ES-I3 (cell line): ENCODE measurements around the gene EBLN1.

ENCODE experiments used
- H3K36me3 ChIP-seq: 2 replicates; pipeline ENCODE4 v1.6.1; 2013; ENCODE audit warnings: mild to moderate bottlenecking, low read length, control low read depth, moderate library complexity; ENCODE audit not compliant: insufficient read depth
- H3K4me1 ChIP-seq: 2 replicates; pipeline ENCODE4 v1.6.1; 2013; ENCODE audit warnings: mild to moderate bottlenecking, control low read depth, low read length; ENCODE audit not compliant: insufficient read depth
- H3K9ac ChIP-seq: 2 replicates; pipeline ENCODE4 v1.6.1; 2013; ENCODE audit warnings: low read depth, mild to moderate bottlenecking, low read length, moderate library complexity
- H3K9me3 ChIP-seq: 2 replicates; pipeline ENCODE4 v1.6.1; 2013; ENCODE audit warnings: mild to moderate bottlenecking, low read length, moderate library complexity; ENCODE audit not compliant: control insufficient read depth, insufficient read depth

The EBLN1 gene

DNA sequence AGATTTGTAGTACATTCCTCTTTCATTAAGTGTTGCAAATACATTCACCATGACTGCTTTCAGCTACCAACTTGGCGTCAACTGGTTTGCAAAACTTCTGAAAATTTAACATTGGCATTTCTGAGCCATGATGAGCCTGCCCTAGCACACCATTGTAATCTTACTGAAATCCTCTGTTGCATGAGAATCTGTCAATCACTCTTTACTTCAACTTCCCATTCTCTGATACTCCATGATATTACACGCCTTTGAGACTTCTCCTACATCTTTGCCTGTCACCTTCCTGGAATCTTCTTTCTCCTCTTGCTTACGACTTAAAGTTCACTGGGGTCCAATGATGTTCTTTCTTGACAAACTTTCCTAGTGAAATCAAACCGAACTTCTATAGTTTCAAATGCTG, 32.2 kb downstream of the EBLN1 start:
- H3K9me3 ChIP-seq, result no peaks in the 10 kb centered on the region
- no peak overlapping the region for H3K9ac ChIP-seq
- H3K36me3 ChIP-seq, result no peaks in the 10 kb centered on the region
- no peaks in the 10 kb centered on the region for H3K4me1 ChIP-seq

DNA sequence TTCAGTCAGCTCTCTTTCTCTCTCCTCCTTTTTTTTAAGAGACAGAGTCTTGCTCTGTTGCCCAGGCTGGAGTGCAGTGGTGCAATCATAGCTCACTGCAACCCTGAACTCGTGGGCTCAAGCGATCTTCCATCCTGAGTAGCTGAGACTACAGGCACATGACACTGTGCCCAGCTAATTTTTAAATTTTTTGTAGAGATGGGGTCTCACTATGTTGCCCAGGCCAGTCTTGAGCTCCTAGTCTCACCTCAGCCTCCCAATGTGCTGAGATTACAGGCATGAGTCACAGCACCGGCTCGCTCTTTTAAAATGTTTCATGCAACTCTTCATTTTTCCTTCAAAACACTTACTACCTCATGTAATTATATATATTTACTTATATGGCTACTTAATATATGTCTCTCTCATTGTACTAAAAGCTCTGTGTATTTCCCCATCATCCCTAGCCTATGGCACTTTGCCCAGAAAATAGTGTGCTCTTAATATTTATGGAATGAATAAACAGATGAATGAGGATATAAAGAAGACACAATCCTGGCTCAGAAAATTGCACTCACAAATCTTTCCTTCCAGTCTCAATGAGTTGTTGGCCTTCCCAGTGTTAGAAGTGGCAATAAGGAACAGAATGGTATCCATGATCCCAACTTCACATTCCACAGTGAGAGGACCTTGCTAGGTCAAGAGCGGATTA, 33.9 kb downstream of the EBLN1 start:
- Histone ChIP-seq H3K9ac (no peak overlapping the region), H3K36me3 (no peaks in the 10 kb centered on the region), H3K9me3 (no peaks in the 10 kb centered on the region), H3K4me1 (no peaks in the 10 kb centered on the region)

DNA sequence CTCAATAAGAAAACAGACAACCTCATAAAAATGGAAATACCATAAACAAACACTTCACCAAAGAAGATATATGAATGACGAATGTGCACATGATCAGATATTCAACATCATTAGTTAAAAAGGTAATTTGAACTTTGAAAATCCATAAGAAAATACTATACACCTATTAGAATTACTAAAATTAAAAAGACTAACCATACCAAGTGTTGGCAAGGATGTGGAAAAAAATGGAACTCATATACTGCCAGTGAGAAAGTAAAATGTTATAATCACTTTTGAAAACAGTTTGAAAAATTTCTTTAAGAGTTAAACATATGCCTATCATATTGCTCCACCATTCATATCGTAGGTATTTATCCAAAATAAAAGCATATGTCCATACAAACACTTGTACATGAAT, 37.1 kb downstream of the EBLN1 start:
- H3K9me3 ChIP-seq, result no peaks in the 10 kb centered on the region
- no peak overlapping the region for H3K9ac ChIP-seq
- no peaks in the 10 kb centered on the region for H3K4me1 ChIP-seq
- H3K36me3 ChIP-seq, result no peaks in the 10 kb centered on the region

DNA sequence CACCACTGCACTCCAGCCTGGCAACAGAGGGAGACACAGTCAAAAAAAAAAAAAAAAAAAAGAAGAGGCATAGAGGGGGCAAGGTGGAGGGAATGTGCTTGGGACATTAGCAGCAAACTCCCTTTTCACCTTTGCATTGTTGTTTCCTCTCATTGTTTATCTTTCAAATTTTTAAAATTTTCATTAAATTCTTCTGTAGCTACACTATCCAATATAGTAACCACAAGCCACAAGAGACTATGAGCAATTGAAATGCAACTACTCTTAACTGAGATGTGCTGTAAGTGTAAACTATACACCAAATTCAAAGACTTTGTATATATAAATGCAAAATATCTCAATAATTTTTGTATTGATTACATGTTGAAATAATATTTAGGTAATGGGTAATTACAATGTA, 43.4 kb downstream of the EBLN1 start:
- no peaks in the 10 kb centered on the region for H3K36me3 ChIP-seq
- H3K4me1 ChIP-seq, result no peaks in the 10 kb centered on the region
- no peak overlapping the region for H3K9ac ChIP-seq
- no peaks in the 10 kb centered on the region for H3K9me3 ChIP-seq

DNA sequence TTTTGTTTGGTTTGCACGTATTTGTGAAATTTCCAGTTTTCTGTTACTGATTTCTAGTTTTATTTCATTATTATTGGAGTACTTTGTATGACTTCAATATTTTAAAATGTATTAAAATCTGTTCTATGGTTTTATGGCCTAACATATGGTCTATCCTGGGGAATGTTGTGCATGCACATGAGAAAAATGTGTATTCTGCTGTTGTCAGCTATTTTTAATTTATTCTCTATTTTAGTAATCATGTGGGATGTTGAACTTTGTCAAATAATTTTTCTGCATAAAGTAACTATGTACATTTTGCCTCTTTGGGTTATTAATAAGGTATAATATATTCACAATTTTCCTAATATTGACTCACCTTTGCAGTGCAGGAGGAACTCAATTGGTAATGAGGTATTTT, 46.7 kb downstream of the EBLN1 start:
- Histone ChIP-seq H3K36me3 (no peaks in the 10 kb centered on the region), H3K4me1 (no peaks in the 10 kb centered on the region), H3K9me3 (no peaks in the 10 kb centered on the region), H3K9ac (no peak overlapping the region)

DNA sequence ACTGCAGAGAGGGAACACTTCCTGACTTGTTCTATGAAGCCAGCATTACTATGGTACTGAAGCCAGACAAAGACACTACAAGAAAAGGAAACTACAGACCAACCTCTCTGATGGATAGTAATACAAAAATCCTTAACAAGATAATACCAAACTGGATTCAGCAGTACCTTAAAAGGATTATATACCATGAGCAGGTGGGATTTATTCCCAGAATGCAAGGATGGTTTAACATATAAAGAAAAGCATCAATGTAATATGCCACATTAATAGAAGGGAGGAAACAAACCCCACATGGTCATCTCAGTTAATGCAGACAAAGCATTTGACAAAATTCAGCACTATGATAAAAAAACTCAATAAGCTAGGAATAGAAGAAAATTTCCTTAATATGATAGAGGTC, 47.2 kb downstream of the EBLN1 start:
- Histone ChIP-seq H3K9me3 (no peaks in the 10 kb centered on the region), H3K4me1 (no peaks in the 10 kb centered on the region), H3K9ac (no peak overlapping the region), H3K36me3 (no peaks in the 10 kb centered on the region)

DNA sequence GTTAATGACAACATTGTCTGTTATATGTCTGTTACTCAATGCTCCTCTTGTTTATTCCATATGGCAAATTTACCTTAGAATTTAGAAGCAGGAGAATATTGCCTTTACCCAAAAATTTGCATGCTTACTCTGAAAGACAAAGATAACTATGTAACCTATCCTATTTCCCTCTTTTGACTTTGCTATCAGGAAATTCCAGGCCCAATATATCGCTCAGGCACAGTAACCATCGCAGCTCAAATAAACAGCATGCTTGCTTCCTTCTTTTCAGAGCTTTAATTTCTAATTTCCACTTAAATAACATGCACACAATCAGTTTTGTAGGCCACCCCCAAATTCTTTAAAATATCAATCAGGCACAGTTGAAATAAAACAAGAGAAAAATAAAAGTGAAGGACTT, 57.8 kb downstream of the EBLN1 start:
- H3K9me3 ChIP-seq, result no peaks in the 10 kb centered on the region; the same call in 1 of the 2 replicates
- H3K36me3 ChIP-seq, result no peaks in the 10 kb centered on the region
- H3K4me1 ChIP-seq, result peaks cover 4% of the 10 kb centered on the region; the same call in 1 of the 2 replicates
- no peak overlapping the region for H3K9ac ChIP-seq

DNA sequence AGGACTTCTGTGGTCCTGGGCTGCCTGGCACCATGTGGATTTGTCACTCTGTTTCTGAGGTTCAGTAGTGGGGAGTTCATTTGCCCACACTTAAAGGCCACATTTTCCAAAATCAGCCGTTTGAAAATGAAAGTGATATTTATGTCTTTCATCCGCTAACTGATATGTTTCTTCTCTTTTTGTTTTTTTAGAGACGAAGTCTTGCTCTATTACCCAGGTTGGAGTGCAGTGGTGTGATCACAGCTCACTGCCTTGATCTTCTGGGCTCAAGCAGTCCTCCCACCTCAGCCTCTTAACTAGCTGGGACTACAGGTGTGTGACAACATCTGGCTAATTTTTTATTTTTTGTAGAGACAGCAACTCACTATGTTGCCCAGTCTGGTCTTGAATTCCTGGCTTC, 58.6 kb downstream of the EBLN1 start:
- Histone ChIP-seq H3K36me3 (no peaks in the 10 kb centered on the region), H3K9ac (no peak overlapping the region), H3K9me3 (no peaks in the 10 kb centered on the region; the same call in 1 of the 2 replicates), H3K4me1 (peaks cover 4% of the 10 kb centered on the region; the same call in 1 of the 2 replicates)
